HFF-Myc (cell line): Measurements from ENCODE around the gene PTPRN2.
"Not testable (repeated sequence)": the region's sequence is repeated elsewhere in the genome, so short reads cannot be mapped to it uniquely, and the experiment has no call there.

ENCODE experiments used
- DNase-seq: peaks from one replicate; pipeline ENCODE4 v3.0.0-alpha.2; 2011; ENCODE audit warnings: low read depth; ENCODE audit errors: extremely low read depth
- H3K4me3 ChIP-seq: replicated peaks from 2 replicates; pipeline ENCODE4 v1.5.1; 2011; ENCODE audit warnings: low read depth, mild to moderate bottlenecking, control low read depth, low read length
- TF ChIP-seq, protein P1 (sequence below): IDR thresholded peaks from 2 replicates; pipeline ENCODE4 v1.5.1; 2012; ENCODE audit warnings: mild to moderate bottlenecking, low read depth, low read length, control low read depth; ENCODE audit errors: missing control alignments

Gene PTPRN2

DNA sequence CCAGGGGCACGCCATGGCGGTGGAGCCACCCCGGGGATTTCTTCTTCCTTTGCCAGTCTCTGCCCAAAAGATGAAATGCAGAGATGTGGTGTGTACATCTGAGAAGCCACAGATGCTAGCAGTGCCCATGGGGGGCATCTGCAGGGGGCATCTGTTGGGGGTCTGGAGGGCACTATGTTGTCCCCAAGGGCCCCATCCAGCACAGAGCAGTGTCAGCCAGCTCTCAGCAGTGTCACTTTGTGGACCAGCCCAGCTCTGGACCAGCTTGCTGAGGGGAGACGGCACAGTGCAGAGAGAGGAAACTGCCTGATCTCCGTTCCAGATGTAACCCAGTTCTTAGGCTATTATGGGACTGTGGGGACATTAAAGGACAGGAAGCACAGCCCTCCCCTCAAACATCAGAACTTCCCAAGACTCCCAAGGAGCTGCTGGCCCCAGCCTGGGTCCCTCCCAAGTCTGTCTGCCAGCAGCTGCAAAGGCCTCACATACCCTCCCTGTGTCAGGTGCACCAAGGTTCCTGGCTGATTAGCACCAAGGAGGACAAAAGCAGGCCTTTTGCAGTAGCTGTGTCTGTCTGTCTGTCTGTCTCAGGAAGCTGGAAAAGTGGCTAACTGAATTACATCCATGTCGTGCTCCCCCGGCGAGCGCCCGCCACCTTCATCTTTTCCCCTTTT, 536.5 kb downstream of the PTPRN2 start:
- TF ChIP-seq, protein P1, sequence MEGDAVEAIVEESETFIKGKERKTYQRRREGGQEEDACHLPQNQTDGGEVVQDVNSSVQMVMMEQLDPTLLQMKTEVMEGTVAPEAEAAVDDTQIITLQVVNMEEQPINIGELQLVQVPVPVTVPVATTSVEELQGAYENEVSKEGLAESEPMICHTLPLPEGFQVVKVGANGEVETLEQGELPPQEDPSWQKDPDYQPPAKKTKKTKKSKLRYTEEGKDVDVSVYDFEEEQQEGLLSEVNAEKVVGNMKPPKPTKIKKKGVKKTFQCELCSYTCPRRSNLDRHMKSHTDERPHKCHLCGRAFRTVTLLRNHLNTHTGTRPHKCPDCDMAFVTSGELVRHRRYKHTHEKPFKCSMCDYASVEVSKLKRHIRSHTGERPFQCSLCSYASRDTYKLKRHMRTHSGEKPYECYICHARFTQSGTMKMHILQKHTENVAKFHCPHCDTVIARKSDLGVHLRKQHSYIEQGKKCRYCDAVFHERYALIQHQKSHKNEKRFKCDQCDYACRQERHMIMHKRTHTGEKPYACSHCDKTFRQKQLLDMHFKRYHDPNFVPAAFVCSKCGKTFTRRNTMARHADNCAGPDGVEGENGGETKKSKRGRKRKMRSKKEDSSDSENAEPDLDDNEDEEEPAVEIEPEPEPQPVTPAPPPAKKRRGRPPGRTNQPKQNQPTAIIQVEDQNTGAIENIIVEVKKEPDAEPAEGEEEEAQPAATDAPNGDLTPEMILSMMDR: no peak
- DNase-seq: no peak
- H3K4me3 ChIP-seq: no peak overlapping the region

DNA sequence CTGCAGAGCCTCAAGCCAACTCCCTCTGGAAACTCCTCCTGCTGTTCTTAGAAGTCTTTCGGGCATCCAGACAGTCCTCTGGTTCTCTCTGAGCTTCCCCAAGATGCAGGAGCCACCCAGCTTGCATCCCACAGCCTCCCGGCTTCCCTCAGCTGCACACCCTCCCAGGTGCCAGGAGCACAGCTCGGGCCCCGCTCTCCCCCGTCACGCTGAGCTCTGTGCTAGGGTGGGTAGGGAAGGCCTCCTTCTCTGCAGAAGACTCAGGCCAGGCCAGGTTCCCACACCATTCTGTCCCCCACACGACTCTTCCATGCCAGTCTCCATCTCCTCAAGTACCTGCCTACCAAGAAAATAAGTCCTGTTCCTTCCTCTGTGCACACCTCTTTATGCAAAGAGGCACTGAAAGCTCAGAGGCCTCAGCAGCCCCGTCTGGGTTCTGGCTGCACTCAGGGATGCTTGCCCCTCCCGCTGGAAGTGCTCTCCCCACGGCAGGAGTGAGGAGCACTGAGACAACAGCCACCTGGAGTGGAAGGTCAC, 537.1 kb downstream of the PTPRN2 start:
- no peak overlapping the region for H3K4me3 ChIP-seq
- DNase-seq: no peak
- TF ChIP-seq, protein P1: no peak

DNA sequence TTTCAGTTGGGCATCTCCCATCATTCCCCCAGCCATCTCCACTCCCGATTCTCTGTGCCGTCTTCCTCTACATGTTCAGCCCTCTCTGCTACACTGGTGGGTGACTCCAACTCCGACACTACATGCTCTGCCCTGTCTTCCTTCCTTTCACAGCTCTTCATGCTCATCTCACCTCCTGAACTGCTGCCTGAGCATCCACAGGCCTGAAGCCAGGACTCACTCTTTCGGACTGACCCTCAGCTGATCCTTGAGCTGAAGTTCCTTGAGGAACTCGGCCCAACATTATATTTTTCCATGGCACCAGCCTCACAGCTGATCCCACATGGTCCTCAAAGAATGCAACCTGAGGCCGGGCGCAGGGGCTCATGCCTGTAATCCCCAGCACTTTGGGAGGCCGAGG, 538.4 kb downstream of the PTPRN2 start:
- TF ChIP-seq, protein P1: no peak
- no peak overlapping the region for H3K4me3 ChIP-seq

DNA sequence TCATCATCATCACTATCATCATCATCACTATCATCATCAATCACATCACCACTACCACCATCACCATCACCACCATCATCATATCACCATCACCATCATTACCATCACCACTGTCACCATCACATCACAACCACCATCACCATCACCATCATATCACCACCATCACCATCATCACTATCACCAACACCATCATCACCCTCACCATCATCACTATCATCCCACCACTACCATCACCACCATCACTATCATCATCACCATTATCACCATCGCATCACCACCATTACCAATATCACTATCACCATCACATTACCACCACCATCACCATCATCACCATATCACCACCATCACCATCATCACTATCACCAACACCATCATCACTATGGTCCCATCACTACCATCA, 539.1 kb downstream of the PTPRN2 start:
- DNase-seq: no peak
- TF ChIP-seq, protein P1: no peak
- no peak overlapping the region for H3K4me3 ChIP-seq

More for the DNA sequence above, 538.4 kb downstream of the PTPRN2 start:
- no peak for DNase-seq

DNA sequence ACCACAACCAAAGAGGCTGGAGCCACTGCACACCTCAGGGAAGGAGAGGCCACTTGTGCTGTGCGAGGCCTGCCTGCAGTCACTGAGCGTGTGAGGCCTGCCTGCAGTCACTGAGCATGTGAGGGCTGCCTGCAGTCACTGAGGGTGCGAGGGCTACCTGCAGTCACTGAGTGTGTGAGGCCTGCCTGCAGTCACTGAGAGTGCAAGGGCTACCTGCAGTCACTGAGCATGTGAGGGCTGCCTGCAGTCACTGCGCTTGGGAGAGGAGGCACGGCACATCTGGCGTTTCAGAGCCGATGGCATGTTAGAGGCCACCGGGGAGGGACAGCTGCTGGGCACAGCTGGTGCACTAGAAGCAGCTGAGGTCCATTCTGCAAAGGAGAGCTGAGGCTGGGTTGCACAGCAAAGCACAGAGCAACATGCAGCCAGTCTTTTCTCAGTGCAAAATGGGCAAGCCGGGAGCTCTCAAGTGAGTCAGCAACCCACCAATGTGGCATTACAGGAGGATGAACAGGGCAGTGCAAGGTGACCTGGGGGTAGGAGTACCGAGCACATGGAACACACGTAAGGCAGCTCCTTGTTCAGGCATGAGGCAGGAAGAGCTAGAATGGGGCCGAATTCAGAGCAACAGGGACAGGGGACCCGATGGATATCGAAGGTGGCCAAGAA, 540.1 kb downstream of the PTPRN2 start:
- DNase-seq: no peak
- TF ChIP-seq, protein P1: no peak
- no peak overlapping the region for H3K4me3 ChIP-seq

DNA sequence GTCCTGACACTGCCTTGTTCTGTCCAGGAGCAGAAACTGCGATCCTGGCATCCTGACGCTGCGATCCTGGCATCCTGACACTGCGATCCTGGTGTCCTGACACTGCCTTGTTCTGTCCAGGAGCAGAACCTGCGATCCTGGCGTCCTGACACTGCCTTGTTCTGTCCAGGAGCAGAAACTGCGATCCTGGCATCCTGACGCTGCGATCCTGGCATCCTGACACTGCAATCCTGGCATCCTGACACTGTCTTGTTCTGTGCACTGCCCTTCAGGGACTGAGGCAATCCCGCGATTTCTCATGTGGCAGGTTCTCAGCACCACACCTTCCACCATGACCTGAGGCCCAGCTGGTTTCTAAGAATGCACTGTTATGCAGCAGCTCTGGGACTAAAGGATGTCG, 541.4 kb downstream of the PTPRN2 start:
- not testable (repeated sequence) for H3K4me3 ChIP-seq, DNase-seq

DNA sequence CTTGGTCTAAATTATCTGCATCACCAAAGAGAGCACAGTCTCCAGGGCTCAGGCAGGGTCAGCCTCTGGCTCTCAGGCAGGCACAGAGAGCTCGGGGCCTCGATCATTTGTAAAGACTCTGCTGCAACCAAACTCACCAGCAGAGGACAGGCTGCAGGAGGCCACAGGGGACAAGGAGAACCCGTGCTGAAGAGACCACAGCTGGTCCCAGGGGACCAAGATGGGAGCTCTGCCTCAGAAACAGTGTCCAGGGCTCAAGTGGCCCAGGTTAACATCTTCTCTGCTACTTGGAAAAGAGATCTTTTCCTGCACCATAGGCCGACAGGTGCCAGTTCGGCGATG, 543.2 kb downstream of the PTPRN2 start:
- no peak overlapping the region for H3K4me3 ChIP-seq
- TF ChIP-seq, protein P1: no peak
- no peak for DNase-seq
